Measurements from ENCODE around the gene FTL.
"Not testable (repeated sequence)": the region's sequence is repeated elsewhere in the genome, so short reads cannot be mapped to it uniquely, and the experiment has no call there.

FTL gene

DNA sequence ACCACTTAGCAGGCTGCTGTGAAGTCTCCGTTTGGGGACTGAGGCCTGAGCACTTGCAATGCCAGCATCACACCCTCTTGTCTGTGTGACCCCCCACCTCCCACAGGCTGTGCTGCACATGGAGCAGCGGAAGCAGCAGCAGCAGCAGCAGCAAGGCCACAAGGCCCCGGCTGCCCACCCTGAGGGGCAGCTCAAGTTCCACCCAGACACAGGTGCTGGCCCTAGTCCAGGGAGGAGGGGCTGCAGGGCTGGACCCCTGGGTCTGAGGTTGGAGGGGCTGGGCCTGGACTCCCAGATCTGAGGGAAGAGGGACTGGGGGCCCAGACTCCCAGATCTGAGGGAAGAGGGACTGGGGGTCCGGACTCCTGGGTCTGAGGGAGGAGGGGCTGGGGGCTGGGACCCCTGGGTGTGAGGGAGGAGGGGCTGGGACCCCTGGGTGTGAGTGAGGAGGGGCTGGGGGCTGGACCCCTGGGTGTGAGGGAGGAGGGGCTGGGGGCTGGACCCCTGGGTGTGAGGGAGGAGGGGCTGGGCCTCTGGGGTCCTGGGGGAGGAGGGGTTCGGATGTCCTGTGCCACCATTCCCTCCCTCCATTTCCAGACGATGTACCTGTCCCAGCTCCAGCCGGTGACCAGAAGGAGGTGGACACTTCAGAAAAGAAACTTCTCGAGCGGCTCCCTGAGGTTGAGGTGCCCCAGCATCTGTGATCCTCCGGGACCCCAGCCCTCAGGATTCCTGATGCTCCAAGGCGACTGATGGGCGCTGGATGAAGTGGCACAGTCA, 43.2 kb upstream of the FTL start:
- no peak overlapping the region for H3K4me3 ChIP-seq (ENCODE audit: low read depth, low read length)
- TF ChIP-seq, protein P1, sequence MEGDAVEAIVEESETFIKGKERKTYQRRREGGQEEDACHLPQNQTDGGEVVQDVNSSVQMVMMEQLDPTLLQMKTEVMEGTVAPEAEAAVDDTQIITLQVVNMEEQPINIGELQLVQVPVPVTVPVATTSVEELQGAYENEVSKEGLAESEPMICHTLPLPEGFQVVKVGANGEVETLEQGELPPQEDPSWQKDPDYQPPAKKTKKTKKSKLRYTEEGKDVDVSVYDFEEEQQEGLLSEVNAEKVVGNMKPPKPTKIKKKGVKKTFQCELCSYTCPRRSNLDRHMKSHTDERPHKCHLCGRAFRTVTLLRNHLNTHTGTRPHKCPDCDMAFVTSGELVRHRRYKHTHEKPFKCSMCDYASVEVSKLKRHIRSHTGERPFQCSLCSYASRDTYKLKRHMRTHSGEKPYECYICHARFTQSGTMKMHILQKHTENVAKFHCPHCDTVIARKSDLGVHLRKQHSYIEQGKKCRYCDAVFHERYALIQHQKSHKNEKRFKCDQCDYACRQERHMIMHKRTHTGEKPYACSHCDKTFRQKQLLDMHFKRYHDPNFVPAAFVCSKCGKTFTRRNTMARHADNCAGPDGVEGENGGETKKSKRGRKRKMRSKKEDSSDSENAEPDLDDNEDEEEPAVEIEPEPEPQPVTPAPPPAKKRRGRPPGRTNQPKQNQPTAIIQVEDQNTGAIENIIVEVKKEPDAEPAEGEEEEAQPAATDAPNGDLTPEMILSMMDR (IDR thresholded peaks at IDR 0.05; ENCODE audit: low read depth, low read length, missing control alignments): no peak
- in situ Hi-C loops (cut with HindIII; ENCODE audit: low sequenced_read_pairs): no loop called here
- DNase-seq (ENCODE audit: low read depth): no peak

DNA sequence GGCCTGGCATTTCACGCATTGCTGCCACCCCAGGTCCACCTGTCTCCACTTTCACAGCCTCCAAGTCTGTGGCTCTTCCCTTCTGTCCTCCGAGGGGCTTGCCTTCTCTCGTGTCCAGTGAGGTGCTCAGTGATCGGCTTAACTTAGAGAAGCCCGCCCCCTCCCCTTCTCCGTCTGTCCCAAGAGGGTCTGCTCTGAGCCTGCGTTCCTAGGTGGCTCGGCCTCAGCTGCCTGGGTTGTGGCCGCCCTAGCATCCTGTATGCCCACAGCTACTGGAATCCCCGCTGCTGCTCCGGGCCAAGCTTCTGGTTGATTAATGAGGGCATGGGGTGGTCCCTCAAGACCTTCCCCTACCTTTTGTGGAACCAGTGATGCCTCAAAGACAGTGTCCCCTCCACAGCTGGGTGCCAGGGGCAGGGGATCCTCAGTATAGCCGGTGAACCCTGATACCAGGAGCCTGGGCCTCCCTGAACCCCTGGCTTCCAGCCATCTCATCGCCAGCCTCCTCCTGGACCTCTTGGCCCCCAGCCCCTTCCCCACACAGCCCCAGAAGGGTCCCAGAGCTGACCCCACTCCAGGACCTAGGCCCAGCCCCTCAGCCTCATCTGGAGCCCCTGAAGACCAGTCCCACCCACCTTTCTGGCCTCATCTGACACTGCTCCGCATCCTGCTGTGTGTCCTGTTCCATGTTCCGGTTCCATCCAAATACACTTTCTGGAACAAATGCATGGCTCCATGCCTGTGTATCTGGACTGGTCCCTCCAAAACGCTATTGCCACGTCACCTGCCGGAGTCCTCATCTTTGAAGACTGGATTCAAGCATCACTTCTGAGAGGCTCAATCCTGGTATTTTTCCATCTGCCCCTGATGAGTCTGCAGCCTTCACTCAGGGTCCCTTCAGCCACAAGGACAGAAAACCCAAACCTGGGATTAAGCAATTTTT, 42.3 kb upstream of the FTL start:
- TF ChIP-seq, protein P1 (IDR thresholded peaks at IDR 0.05; ENCODE audit: low read depth, low read length, missing control alignments): no peak
- no peak for DNase-seq (ENCODE audit: low read depth)
- no peak overlapping the region for H3K4me3 ChIP-seq (ENCODE audit: low read depth, low read length)
- in situ Hi-C loops (cut with HindIII; ENCODE audit: low sequenced_read_pairs): no loop called here

DNA sequence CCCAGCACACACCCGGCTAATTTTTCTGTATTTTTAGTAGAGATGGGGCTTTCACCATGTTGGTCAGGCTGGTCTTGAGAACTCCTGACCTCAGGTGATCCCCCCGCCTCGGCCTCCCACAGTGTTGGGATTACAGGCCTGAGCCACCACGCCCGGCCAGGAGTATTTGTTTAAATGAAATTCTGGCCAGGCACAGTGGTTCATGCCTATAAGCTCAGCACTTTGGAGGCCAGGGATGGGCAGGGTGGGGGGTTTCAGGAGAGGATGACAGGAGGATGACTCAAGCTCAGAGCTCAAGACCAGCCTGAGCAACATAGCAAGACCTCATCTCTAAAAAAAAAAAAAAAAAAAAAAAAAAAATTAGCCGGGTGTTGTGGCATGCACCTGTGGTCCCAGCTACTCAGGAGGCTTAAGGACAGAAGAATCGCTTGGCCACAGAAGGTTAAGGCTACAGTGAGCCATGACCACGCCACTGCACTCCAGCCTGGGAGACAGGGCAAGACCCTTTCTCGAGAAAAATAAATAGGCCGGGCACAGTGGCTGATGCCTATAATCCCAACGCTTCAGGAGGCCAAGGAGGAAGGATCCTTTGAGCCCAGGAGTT, 39.8 kb upstream of the FTL start:
- in situ Hi-C loops (cut with HindIII; ENCODE audit: low sequenced_read_pairs): no loop called here

DNA sequence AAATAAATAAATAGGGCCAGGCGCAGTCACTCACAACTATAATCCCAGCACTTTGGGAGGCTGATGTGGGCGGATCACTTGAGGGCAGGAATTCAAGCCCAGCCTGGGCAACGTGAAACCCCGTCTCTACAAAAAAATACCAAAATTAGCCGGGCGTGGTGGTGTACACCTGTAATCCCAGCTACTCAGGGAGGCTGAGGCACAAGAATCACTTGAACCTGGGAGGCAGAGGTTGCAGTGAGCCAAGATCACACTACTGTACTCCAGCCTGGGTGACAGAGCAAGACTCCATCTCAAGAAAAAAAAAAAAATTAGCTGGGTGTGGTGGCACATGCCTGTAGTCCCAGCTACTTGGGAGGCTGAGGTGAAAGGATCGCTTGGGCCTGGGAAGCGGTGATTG, 39.2 kb upstream of the FTL start:
- DNase-seq (ENCODE audit: low read depth); in situ Hi-C loops (cut with HindIII; ENCODE audit: low sequenced_read_pairs); H3K4me3 ChIP-seq (ENCODE audit: low read depth, low read length): not testable (repeated sequence)

More for the DNA sequence above, 39.8 kb upstream of the FTL start:
- TF ChIP-seq, protein P1 (IDR thresholded peaks at IDR 0.05; ENCODE audit: low read depth, low read length, missing control alignments): no peak
- peak; percentile 19 for DNase-seq (ENCODE audit: low read depth)
- H3K4me3 ChIP-seq (ENCODE audit: low read depth, low read length): no peak overlapping the region

DNA sequence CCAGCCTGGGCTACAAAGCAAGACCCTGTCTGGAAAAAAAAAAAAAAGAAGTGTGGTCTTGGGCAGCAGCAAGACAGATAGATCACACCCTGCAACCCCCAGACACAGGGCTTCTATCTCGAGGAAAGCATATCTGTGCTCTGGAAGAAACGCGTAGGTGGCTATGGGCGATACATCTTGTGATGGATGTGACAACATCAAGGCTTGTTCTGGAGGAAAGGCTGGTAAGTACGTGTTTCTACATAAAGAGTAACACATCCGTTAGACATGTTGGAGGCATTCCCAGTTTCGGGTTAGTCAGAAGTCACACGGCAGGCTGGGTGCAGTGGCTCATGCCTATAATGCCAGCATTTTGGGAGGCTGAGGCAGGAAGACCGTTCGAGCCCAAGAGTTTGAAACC, 38.2 kb upstream of the FTL start:
- in situ Hi-C loops (cut with HindIII; ENCODE audit: low sequenced_read_pairs): no loop called here
- peak; percentile 82 for DNase-seq (ENCODE audit: low read depth)
- TF ChIP-seq, protein P1 (IDR thresholded peaks at IDR 0.05; ENCODE audit: low read depth, low read length, missing control alignments): no peak
- H3K4me3 ChIP-seq (ENCODE audit: low read depth, low read length): no peak overlapping the region

DNA sequence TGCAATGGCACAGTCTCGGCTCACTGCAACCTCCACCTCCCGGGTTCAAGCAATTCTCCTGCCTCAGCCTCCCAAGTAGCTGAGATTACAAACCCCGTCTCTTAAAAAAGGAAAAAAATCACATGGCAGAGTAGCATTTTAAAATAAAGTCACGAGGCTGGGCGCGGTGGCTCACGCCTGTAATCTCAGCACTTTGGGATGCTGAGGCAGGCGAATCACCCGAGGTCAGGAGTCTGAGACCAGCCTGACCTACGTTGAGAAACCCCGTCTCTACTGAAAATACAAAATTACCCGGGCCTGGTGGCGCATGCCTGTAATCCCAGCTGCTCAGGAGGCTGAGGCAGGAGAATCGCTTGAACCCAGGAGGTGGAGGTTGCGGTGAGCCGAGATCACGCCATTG, 37.4 kb upstream of the FTL start:
- DNase-seq (ENCODE audit: low read depth); in situ Hi-C loops (cut with HindIII; ENCODE audit: low sequenced_read_pairs); H3K4me3 ChIP-seq (ENCODE audit: low read depth, low read length): not testable (repeated sequence)

DNA sequence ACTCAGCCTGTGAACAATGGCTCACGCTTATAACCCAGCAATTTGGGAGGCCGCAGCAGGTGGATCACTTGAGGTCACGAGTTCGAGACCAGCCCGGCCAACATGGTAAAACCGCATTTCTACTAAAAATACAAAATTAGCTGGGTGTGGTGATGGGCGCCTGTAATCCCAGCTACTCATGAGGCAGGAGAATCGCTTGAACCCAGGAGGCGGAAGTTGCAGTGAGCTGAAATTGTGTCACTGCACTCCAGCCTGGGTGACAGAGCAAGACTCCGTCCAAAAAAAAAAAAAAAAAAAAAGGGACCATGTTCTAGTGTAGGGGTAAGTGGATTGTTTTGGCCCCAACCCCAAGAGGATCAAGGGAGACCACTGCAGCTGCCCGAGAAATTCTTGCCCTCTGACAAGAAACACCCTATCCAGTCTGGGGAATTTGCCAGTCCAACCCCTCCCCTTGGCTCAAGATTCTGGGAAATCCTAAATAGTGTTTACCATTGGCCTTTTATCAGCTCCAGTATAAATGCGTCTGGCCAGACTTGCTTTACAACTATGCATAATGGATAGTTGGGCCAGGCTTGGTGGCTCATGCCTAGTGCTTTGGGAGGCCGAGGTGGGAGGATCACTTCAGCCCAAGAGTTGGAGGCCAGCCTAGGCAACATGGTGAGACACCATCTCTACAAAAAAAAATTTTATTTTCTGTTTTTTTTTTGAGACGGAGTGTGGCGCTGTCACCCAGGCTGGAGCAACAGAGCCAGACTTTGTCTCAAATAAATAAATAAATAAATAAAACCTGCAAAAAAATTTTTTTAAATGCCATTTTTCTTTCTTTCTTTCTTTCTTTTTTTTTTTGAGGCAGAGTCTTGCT, 36.7 kb upstream of the FTL start:
- TF ChIP-seq, protein P1 (IDR thresholded peaks at IDR 0.05; ENCODE audit: low read depth, low read length, missing control alignments): no peak
- in situ Hi-C loops (cut with HindIII; ENCODE audit: low sequenced_read_pairs): no loop called here

More for the DNA sequence above, 36.7 kb upstream of the FTL start:
- no peak overlapping the region for H3K4me3 ChIP-seq (ENCODE audit: low read depth, low read length)
- DNase-seq (ENCODE audit: low read depth): no peak

Measured in astrocyte of the cerebellum (primary cell).